Right renal pelvis (tissue), 4 donors: ENCODE data around the gene SRP68. TPM values are rescaled to one million over a fixed set of nuclear protein-coding genes. Genes with fewer than 3 reads are reported as not detected.

Experiments used
- DNase-seq, 4 donors: peaks; one replicate each; pipeline ENCODE4 v3.0.0-alpha.2; 2013; ENCODE audit warnings: low read depth in 4 of 4, low spot score in 3 of 4, missing footprints in 1 of 4
- polyA plus RNA-seq, 4 donors: library from polyadenylated mRNA; unstranded; fragments of 120-200 nt; gene quantifications; one replicate each; pipeline ENCODE4 v1.2.1, GENCODE V29; 2013; ENCODE audit not compliant: insufficient read length in 4 of 4

Gene SRP68
- polyA plus RNA-seq, 4 donors: 102 to 115 (median 110) TPM

DNA sequence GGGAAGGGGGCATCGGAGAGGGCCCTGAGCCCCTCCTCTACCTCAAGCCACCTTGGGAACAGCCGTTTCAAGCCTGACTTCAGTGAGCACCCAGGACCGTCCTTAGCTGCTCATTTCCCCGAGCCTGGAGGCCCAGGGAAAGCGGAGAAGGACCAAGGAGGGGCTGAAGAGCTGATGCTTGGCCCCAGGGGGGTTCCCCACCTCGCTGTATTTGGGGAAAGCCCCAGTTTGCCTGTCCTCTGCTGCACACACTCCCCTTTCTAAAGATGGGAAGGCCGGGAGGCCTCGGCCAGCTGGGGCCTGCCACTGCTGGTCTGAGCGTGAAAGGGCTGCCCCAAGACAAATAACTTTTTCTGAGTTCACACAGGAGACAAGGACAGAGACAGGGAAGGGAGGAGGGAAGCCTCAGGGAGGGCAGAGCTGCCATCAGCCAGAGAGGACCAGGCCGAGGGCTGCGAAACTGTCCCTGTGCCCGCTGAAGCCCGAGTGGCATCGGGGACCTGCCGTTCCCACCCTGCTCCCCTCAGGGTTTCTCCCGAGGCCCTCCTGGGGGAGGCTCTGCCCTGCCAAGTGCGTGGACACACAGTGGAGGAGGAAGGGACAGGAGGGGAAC, 18.3 kb upstream of the SRP68 start:
- DNase-seq: no peak

DNA sequence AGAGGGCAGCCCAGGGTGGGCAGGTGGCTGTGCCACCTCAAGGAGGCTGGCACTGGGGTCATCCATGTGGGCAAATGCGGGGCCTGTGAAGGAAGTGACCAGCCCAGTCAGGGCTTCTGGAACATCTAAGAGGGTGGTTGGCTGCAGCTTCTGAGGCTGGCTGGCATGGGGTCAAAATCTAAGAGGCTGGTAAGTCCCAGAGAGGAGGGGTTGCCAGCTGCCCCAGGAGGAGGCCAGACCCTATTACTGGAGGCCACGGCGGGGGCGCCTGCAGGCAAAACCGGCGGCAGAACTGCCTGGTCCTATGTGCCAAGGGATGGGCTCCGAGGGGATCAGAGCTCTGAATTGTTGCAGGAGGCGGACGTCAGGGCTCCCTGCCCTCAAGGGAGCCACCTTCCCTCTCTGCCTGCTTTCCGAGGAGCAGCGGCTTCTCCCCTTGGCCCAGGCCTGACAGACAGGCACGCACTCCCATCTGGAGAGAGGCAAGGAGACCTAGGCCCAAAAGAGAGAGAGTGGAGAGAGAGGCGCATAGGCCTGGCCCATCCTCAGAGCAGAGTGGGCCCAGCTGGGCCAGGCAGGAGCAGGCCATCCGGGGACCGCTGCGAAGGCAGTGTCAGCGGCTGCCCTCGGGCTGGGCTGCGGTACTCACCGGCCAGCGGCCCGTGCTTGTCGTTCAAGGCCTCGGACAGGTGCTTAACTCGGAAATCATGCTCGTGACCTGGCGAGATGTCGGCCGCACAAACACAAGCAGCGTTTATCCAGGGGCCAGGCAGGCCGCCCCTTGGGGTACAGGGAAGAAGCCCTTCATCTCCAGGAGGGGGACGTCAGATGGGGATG, 17.6 kb upstream of the SRP68 start:
- DNase-seq: no peak

DNA sequence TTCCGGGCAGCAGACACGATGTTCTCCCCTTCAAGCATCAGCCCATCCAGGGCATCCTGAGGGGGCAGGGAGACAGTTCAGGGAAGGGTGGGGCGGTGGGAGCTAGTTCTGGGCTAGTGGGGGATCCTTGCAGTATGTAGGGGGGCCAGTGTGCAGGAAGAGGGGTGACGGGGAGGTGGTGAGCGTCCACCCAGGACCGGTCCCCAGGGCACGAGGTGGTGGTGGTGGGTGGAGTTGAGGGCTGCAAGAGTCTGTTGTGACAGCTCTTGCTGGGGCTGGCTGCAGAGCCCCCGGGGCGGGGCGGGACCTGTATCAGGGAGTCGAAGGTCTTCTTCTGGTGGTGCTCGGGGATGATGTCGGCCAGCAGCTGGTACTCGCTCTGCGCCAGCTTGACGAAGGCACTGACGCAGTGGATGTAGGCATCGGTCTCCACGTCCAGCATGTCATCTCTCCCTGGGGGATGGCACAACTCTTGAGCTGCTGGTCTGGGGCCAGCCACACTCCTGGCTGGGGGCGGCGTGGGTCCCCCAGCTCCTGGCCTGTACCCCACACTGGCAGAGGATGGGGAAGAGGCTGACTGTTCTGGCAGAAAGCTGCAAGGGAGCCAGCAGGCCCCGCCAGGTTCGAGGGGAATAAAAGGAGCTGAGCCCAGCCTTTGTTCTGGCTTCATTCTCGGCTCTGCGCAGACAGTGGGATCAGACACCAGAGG, 16.7 kb upstream of the SRP68 start:
- no peak for DNase-seq

DNA sequence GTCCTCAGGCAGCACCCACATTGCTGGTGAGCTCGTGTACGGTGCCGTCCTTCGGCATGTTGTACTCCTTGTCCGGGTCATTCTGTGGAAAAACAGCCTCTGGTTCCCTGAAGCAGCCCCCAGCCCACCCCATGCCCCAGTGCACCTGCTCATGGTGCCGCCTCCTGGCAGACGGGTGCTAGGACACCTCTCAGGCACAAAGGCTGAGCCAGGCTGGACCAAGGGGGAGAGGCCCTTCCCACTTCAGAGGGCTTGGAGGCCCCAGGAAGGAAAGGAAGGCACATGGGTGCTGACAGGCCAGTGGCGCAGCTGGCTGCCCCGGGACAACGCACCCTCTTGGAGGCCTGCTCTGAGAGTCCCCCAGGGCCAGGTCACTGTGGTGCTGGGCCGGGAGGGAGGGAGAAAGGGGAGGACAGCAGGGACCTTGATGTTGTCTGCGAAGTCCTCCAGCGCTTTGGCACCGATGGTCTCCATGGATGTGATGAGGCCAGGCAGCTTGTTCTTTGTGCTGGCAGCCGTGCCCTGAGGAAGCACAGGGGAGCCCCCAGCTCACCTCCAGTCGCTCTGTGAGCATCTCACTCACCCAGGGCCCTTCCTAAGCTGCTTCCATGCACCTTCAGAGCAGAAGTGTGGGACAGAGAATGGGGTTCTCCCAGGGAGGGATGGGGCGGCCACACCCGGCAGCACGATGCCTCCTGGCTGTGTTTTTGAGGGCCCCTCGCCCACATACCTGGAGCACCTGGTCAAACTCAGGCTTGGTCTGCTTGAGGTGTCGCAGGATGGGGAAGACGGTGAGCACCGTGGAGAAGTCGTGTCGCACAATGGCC, 15.9 kb upstream of the SRP68 start:
- no peak for DNase-seq

DNA sequence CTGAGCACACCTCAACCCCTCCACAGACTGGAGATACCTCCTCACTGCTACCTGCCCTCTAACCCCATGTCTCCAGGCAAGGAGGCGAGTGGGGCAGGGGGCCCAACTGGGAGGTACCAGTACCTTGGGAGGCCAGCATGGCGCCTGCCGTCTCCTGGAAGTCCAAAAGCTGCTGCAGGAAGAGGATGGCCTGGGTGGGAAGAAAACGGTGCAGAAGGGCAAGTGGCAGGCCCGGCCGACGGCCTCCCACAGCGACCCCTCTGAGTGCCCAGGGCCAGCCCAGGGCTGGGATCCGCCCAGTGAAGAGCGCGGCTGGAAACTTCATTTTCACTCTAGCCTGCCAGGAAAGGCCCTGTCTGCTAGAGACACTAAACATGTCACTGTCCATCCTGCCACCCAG, 15.2 kb upstream of the SRP68 start:
- DNase-seq: no peak

DNA sequence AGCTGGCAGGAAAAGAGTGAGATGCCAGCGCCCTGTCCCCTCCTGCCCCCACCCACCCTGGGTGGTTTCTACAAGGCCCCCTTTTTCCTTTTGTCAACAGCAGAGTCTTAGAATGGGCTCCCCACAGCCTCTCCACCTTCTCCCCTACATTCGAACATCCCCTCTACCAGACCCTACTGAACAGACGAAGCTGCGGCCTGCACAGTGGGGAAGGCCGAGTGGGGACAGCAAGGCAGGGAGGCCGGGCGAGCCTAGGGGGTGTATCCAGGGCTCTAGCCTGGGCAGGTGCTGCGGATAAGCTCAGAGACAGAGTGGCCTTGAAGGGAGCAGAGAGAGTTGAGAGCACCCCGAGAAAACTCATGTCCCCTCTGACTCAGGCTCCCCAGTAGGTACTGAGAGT, 14.1 kb upstream of the SRP68 start:
- no peak for DNase-seq

DNA sequence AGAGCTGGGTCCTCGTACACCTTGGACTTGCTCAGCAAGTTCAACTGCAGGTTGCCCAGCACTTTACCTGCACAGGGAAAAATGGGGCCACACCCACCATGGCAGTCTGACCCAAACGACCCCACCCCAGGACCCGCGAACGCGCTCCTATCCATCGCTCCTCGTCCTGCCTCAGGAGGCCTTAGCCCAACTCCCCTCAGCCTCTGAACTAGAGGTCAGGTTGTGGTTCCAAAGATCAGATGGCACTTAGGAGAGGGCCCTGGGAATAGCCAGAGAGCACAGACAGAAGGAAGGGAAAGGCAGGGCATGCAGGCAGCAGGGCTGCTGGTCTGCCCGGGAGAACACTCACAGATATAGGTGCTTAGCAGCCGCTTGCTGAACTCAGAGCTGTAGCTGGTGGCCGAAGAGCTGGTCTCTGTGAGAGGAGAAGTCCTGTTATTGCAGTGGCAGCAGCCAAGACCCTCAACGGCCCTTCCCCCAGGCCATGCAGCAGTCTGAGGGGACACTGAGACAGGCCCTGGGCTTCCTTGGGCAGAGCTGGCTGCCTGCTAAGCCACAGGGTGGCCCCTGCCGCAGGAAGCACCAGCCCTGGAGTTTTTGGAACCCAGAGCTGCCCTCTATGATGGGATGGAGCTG, 13.5 kb upstream of the SRP68 start:
- no peak for DNase-seq

DNA sequence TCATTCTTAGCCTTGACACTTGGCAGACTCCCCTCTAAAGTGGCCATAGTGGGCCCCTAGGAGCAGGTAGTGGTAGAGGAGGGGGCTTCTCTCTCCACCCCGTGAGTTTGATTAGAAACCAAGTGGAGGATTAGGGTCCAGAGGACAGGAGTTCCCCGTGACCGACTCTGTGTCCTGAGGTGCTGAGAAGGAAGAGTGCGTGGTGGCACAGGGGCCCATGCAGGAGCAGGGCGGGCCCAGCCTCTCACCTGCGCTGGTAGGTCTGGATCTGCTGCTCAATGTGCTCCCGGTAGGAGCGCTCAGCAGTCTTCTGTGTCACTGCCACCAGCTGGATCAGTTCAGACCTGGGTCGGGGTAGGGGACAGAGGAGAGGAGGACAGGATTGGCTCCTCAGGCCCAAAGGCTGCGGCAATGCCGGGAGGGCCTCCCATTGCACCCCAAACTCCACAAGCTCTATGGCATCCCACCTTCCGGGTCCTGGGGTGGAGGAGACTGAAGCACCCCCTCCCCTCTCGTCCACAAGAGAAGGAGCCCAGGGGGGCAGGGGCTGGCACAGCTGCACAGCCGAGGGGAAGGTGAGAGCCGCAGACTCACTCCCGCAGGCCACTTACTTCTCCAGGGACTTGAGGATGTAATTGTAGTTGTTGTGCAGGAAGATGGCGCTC, 12.9 kb upstream of the SRP68 start:
- DNase-seq: no peak

DNA sequence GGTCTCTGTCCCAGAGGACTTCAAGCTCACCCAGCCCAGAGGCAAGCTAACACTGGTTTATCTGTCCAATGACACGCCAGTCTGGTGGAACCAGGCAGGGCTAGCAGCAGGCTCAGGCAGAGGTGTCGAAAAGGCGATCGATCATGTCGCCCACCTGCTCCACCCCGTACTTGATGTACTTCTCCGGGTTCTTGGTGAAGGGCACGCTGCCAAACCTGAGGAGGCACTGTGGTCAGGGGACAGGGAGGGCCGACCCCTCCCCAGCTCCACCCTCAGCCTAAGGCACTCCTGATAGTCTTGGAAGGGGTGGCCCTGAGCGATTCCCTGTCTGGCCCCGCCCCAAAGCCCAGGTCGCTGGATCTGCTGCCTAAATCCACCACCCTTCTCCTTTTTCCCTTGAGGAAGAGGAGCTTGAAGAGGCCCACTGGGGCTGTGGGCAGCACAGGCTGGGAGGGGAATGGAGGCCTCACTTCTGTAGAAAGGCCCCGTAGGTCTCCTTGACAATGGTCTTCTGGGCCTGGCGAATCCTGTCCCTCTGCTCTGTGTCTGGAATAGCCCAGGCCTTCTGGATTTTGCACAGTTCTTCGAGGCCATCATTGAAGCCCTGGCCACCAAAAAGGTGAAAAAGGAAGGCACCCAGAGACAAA, 11.3 kb upstream of the SRP68 start:
- no peak for DNase-seq

DNA sequence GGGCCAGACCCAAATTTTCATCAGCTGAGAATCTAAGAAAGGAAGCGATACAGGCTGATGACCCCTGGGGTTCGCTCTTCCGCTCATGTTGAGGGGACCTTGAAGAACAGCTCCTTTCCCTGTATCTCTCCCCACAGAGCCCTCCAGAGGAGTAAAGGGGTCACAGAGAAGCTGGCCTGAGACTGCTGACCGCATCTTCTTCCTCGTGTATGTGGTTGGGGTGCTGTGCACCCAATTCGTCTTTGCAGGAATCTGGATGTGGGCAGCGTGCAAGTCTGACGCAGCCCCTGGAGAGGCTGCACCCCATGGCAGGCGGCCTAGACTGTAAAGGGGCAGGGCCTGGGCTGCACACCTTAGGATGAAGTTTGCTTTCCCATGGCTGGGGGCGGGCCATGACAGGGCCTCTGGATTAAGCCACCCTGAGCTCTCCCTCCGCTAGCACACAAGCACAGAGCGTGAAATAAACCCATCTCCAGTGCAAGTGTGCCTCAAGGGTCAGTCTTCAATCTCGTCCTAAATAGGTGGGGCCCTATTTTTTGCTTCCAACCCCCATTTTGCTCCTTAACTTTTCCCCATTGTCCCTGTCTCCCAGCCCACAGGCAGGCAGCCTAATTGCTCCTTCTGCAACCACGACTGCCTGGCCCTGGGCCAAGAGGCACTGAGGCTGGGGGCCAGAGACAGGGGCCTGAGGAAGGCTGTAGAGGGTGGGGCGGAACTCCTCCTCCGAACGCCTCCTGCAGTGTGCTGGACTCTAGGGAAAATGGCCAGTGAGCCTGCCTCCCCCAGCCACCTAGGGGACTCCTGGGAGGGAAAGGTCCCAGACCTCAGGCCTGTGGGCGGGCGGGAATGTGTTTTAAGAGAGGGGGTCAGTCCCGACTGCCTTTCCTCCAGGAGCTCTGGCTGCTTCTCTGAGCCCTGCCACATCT, 10.3 kb upstream of the SRP68 start:
- DNase-seq: no peak

DNA sequence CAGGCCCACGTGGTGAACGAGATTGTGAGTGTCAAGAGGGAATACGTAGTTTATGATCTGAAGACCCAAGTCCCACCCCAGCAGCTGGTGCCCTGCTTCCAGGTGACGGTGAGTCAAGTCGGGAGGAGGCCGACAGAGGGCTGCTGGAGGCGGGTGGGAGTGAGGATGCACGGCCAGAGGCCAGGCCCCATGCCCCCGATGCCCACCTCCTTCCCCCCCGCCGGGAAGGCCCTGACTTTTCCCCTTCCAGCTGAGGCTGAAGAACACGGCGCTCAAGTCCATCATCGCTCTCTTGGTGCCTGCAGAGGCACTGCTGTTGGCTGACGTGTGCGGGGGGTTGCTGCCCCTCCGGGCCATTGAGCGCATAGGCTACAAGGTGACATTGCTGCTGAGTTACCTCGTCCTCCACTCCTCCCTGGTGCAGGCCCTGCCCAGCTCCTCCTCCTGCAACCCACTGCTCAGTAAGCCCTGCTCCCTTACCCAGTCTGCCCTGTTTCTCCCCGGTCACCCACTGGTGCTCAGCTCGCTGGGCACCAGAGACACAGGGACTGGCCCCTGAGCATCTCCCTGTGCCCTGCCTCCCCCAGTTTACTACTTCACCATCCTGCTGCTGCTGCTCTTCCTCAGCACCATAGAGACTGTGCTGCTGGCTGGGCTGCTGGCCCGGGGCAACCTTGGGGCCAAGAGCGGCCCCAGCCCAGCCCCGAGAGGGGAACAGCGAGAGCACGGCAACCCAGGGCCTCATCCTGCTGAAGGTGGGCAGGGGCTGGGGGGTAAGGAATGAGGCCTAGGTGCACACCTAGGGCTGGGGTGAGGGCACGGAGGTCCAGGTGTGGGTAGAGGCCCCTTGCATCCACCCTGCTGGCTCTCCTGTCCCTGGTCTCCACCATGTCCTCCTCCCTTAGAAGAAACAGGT, 9.2 kb upstream of the SRP68 start:
- no peak for DNase-seq

DNA sequence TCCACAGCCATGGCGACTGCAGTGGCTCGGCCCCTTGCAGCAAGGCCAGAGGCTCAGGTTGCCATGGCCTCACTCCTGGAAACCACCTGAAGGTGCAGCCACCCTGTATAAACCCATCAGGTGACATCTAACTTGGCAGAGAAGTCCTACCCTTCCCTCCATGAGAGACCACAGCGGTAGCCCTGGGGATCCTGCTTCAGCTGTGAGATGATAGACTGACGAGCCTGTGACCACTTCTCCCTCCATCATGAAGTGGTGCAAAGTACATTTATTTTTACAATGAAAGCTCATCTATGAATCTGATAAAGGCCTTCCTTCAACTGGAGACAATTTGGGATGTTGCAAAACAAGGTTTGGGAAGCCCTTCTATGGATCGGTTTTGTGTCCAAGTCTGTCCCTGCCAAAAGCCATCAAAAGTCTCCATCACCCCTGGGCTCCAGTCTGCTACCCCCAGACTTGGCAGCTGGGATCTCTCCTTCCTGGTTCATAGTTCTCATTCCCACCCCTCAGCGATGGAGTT, 8.5 kb upstream of the SRP68 start:
- DNase-seq: no peak

DNA sequence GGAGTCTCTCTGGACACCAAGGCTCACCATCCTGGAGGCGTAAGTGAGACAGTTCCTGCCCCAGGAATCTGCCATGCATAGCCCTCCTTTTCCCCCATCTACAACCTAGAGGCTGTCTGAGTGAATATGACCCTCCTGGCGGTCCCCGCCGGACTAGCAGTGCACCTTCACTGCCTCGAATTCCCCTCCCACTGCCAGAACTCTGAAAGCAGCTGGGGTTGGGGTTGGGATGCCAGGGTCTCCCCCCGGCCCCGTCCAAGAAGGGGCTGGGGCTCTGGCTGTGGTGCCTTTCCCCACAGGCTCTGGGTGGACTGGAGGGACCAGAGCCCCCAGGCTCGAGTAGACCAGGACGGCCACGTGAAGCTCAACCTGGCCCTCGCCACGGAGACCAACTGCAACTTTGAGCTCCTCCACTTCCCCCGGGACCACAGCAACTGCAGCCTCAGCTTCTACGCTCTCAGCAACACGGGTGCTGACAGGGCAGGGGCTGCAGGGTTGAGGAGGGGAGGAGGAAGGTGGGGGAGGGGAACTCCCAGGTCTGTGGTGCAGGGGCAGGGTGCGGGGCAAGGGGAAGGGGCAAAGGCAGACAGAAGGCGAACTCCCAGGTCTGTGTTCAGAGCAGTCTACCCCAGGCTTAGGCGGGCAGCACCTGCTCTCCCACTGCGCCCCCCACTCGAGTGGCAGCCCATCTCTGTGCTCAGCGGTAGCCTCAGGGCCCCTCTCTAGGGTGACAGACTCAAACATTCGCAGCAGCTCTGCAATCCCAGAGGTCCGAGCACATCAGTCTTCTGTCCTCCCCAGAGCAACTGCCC, 7.8 kb upstream of the SRP68 start:
- no peak for DNase-seq

DNA sequence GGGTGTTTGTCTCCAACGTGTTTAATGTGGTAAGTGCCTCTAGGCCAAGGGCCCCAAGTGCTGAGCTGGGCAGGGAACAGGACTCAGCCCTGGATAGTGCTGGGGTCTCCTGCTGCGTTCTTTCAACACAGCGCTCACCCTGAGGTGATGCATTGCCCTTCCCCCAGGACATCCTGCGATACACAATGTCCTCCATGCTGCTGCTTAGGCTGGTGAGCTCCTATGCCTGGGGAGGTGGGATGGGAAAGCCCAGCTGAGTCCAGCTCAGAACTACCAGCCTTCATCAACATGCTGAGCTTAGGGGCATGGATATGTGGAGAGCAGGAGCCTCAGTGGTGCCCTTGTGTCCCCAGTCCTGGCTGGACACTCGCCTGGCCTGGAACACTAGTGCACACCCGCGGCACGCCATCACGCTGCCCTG, 7.2 kb upstream of the SRP68 start:
- no peak for DNase-seq

DNA sequence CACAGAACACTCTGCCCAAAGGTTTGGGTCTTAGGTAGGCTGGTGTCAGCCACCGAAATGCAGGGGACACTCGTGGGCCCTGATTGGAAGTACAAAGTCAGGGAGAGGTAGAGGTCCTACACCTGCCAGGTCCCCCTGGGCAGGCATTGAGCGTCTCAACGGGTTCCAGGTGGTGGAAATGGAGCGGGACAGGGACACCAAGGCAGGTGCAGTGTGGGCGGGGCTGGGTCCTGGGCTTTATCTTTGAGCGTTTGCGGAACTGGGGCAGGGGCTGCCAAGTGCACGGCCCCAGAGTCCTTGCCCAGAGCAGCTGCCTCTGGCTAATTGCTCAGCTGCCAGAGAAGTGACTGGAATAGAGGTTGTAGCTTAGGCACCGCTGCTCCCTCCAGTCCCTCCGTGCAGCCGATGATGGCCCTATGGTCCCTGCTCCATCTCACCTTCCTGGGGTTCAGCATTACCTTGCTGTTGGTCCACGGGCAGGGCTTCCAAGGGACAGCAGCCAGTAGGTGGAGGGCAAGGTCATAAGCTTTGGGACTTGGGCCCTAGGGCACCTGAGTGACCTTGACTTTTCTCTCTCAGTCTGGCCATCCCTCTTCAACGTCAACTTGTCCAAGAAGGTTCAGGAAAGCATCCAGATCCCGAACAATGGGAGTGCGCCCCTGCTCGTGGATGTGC, 6.7 kb upstream of the SRP68 start, which contains the start of gene ZACN:
Gene ZACN (plus strand): TSS at position 323 of the 675 bp plus-strand sequence. CDS start 83 bp downstream, at position 406.
- no peak for DNase-seq
